ENCODE data around the gene DIAPH2.
A peak's percentile ranks its signal among the peaks of the same experiment; 100 is the strongest.

DIAPH2 gene

DNA sequence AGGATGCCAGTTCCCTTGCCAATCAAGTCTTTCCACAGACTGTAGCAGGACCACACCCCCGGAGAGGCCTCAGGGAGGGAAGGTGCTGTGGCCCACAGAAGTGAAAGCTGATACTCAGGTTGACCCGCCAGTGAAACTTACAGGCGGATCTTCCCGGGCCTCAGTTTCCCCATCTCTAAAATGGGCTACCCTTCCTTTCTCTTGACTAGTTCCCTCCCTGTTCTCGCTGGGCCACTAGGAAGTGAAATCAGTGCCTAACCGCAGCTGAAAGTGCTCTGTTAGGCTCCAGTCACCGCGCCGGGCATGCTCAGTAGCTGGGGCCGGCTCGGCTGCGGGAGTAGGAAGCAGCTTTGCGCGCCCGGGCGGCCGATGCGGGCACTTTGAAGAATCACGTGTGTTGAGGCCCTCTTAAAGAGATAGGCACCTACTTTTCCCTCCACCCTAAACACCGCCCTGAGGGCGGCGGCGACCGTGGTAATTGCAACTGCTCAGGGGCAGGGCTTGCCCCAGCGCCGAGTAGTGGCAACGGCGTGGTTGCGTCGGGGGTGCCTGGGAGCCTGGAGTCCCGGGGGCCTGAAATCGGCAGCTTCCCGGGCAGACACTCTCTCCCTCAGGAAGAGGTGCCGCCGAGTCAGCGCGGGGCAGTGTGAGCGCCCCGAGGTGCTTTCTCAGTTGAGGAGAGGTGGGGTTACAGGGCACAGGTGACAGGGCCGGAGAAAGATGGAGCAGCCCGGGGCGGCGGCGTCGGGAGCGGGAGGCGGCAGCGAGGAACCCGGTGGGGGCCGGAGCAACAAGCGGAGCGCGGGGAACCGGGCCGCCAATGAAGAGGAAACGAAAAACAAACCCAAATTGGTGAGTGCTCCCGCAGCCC lies at the start of gene DIAPH2:
TSS of gene DIAPH2 (plus strand) at position 504 of the 871 bp plus-strand sequence.
- peak; percentile 63 for DNase-seq (ENCODE audit: extremely low spot score)
- CTCF ChIA-PET = no interaction called here
- POLR2A ChIA-PET = interaction anchor here (0.9 kb wide), 1 partner anchor 282 kb away, joined by 3 read pairs; no protein-coding TSS in a partner anchor
- TF ChIP-seq SP1 (IDR thresholded peaks at IDR 0.05) (no peak), ZNF384 (IDR thresholded peaks at IDR 0.05) (no peak), L3MBTL2 (conservative IDR thresholded peaks at IDR 0.05) (peak; percentile 19; the same call in 1 of the 2 replicates)
- TF ChIP-seq, protein P1, sequence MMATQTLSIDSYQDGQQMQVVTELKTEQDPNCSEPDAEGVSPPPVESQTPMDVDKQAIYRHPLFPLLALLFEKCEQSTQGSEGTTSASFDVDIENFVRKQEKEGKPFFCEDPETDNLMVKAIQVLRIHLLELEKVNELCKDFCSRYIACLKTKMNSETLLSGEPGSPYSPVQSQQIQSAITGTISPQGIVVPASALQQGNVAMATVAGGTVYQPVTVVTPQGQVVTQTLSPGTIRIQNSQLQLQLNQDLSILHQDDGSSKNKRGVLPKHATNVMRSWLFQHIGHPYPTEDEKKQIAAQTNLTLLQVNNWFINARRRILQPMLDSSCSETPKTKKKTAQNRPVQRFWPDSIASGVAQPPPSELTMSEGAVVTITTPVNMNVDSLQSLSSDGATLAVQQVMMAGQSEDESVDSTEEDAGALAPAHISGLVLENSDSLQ (IDR thresholded peaks at IDR 0.05) = 0 out of 2 replicates have a peak, but pooled peaks have one; percentile 43

DNA sequence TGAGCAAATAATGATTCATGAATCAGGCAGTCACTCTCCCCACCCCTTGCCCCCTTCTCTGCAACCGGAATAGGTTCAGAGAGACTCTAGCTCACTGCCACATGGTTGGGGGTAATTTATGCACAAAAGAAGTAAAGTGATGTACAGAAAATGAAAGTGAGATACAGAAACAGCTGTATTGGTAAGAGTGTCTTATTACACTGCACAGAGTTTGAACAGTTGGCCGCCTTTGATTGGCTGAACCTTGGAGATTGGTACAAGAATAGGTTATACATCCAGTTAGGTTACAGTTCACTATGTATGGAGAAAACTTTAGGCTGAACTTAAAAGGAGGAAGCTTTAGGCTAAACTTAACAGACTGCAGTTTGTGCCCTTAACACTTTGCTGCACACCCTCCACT lies 34.6 kb upstream of the DIAPH2 start:
- no peak for TF ChIP-seq ELF4 (IDR thresholded peaks at IDR 0.05)
- no peak for TF ChIP-seq L3MBTL2 (conservative IDR thresholded peaks at IDR 0.05)
- TF ChIP-seq TARDBP (IDR thresholded peaks at IDR 0.05) = no peak
- TF ChIP-seq SUZ12 (IDR thresholded peaks at IDR 0.05) = no peak
- no peak for TF ChIP-seq ZNF384 (IDR thresholded peaks at IDR 0.05)
- TF ChIP-seq FOXK2 (IDR thresholded peaks at IDR 0.05) = no peak
- TF ChIP-seq SP1 (IDR thresholded peaks at IDR 0.05) = no peak
- no peak for TF ChIP-seq CTBP1 (IDR thresholded peaks at IDR 0.05; ENCODE audit: borderline replicate concordance)
- no peak for TF ChIP-seq NFRKB (IDR thresholded peaks at IDR 0.05)
- no peak for TF ChIP-seq HDGF (IDR thresholded peaks at IDR 0.05; ENCODE audit: borderline replicate concordance)
- no peak for TF ChIP-seq ARNT (IDR thresholded peaks at IDR 0.05)
- TF ChIP-seq FOXA1 (IDR thresholded peaks at IDR 0.05) = no peak
- no peak for TF ChIP-seq BHLHE40 (IDR thresholded peaks at IDR 0.05; ENCODE audit: borderline replicate concordance)
- TF ChIP-seq LEF1 (IDR thresholded peaks at IDR 0.05; ENCODE audit: borderline replicate concordance) = no peak
- TF ChIP-seq FOXM1 (IDR thresholded peaks at IDR 0.05; ENCODE audit: borderline replicate concordance) = no peak
- TF ChIP-seq, protein P1 (IDR thresholded peaks at IDR 0.05) = no peak
- ChIA-PET POLR2A (no interaction called here), CTCF (no interaction called here)
- DNase-seq (ENCODE audit: extremely low spot score) = no peak

DNA sequence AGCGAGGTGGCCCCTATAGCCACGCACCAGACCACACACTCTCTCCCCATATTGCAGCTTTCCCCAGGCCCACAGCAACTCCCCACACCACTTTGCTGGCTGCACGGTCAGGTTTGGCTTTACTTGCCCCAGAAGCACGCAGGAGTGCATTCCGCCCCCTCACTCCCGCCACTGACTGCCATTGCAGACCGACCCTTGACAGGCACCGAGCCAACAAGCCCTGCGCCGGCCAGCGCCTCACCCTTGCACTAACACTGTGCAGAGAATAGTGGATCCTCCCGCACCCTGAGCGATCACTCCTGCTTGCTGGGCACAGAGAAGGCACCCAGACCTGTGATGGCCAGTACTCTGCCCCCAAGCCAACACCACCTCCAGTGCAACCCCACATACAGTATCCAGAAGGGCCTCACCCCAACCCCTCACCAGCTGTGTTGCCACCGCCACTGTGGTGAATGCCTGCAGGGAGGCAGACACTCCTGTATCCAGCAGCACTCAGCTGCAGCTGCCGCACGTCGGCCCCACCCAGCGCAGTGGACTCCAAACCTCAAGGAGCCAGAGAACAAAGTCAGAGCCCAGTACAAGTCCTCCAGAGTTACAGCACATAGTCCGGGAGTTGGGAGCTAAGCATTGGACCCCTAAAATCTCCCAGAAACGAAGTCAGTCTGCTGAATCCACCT lies 28.6 kb upstream of the DIAPH2 start:
- TF ChIP-seq HDGF (IDR thresholded peaks at IDR 0.05; ENCODE audit: borderline replicate concordance) = no peak
- TF ChIP-seq LEF1 (IDR thresholded peaks at IDR 0.05; ENCODE audit: borderline replicate concordance) = no peak
- ChIA-PET CTCF (interaction anchor here (0.7 to 0.8 kb wide), 2 partner anchors 21 to 781 kb away, joined by 3 read pairs; no protein-coding TSS in a partner anchor), POLR2A (no interaction called here)
- DNase-seq (ENCODE audit: extremely low spot score) = no peak

DNA sequence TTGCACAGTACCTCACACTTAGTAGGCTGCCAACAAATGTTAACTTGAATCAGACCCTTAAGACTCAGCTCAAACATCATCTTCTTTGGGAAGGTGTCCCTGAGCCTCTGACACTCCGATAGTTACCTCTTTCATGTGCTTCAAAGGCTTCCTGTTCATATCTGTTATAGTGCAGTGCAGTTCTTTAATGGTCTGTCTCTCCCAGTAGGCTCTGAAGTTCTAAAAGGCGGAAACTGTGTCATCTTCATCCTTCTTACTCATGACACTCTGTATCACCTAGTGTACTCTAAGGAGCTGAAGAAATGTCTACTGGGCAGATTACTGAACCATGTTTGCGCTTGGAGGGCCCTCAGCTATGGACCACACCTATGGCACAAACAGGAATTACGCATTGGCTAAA lies 2.1 kb upstream of the DIAPH2 start:
- ChIA-PET CTCF (no interaction called here), POLR2A (no interaction called here)
- DNase-seq (ENCODE audit: extremely low spot score) = no peak
- TF ChIP-seq CTBP1 (IDR thresholded peaks at IDR 0.05; ENCODE audit: borderline replicate concordance) = no peak
- TF ChIP-seq BHLHE40 (IDR thresholded peaks at IDR 0.05; ENCODE audit: borderline replicate concordance) = no peak

DNA sequence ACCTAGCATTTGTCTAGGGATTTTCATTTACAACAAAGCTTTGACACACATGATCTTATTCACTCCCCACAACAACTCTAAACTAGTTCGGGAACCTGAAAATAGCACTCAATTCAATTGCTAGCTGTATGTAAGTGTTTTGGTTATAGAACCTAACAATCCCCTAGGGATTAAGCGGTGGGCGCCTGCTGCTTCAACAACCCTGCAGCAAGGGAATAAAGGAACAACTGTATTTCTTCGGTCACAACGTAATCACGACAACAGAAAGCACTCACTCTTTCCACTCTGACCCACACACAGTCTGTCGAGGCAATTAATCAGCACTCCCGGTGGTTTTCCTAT lies 674 bp upstream of the DIAPH2 start:
- POLR2A ChIA-PET = interaction anchor here (0.9 kb wide), 1 partner anchor 281 kb away, joined by 3 read pairs; no protein-coding TSS in a partner anchor
- TF ChIP-seq FOXA1 (IDR thresholded peaks at IDR 0.05) (no peak), FOXM1 (IDR thresholded peaks at IDR 0.05; ENCODE audit: borderline replicate concordance) (no peak), HDGF (IDR thresholded peaks at IDR 0.05; ENCODE audit: borderline replicate concordance) (no peak), CTBP1 (IDR thresholded peaks at IDR 0.05; ENCODE audit: borderline replicate concordance) (no peak), ZNF384 (IDR thresholded peaks at IDR 0.05) (no peak), ELF4 (IDR thresholded peaks at IDR 0.05) (no peak), SUZ12 (IDR thresholded peaks at IDR 0.05) (no peak), ARNT (IDR thresholded peaks at IDR 0.05) (no peak)
- TF ChIP-seq, protein P1 (IDR thresholded peaks at IDR 0.05) = no peak; the same call in 1 of the 2 replicates
- peak; percentile 10 for DNase-seq (ENCODE audit: extremely low spot score)
- CTCF ChIA-PET = no interaction called here

DNA sequence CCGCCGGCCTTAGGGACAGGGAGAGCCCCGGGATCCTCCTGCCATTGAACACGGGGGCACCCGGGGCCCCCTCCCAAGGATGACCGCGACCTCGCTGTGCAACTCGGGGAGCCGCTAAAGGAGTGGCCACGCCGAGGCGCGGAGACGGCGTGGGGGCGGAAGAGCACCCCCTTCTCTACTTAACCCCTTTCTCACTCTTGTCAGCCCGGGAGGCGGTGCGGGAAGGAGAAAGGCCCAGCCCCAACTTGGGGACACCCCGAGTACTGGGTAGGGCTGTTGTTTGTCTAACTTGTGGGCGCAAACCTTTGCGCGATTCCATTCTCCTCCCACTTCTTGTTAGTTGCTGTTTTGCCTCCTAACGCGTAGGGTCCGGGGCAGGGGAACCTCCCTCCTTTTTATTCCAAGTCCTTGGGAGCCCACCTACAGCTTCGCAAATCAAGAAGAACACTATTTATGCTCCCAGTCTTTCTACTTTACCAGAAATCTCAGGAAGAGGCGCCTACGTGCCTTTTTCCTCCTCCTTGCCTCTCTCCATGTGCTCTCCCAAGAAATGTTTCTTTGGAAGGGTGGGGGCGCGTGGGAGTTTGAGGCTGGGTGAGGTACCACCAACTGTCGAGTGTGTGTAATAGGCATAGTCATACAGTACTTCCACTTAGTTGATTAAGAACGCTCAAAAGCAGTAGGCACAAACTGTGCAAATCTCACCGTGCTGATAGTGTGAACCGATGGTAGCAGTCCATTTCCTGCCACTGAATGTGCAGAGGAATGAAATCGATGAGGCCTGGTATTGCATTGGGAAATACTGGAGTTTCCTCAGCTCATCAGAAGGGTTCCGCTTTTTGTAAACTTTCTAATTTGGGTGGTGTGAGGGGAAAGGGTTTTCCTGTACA lies 813 bp downstream of the DIAPH2 start:
- DNase-seq (ENCODE audit: extremely low spot score) = peak; percentile 23
- TF ChIP-seq FOXA1 (IDR thresholded peaks at IDR 0.05) = no peak
- peak; percentile 56; the same call in 1 of the 2 replicates for TF ChIP-seq L3MBTL2 (conservative IDR thresholded peaks at IDR 0.05)
- ChIA-PET POLR2A (no interaction called here), CTCF (interaction anchor here (0.6 kb wide), 1 partner anchor 202 kb away, joined by 4 read pairs; no protein-coding TSS in a partner anchor)
